ENCODE results near the gene CTU2.

GRCh38 chr16:88690341-88691128, 15.8 kb upstream of the CTU2 start:
- TF ChIP-seq E2F1 (CRISPR knock-in tag; IDR thresholded peaks at IDR 0.05): no peak
- TF ChIP-seq CTCF (IDR thresholded peaks at IDR 0.05): no peak
- TF ChIP-seq ATF2 (CRISPR knock-in tag; IDR thresholded peaks at IDR 0.05; ENCODE audit: borderline replicate concordance, low read depth): no peak
- TF ChIP-seq ATF6 (CRISPR knock-in tag; IDR thresholded peaks at IDR 0.05): no peak
- no peak for TF ChIP-seq SMAD3 (CRISPR knock-in tag; IDR thresholded peaks at IDR 0.05; ENCODE audit: borderline replicate concordance)
- TF ChIP-seq ZNF281 (CRISPR knock-in tag; IDR thresholded peaks at IDR 0.05): no peak
- TF ChIP-seq JUN (CRISPR knock-in tag; IDR thresholded peaks at IDR 0.05): no peak
- no peak for TF ChIP-seq SMAD4 (CRISPR knock-in tag; IDR thresholded peaks at IDR 0.05)
- no peak for TF ChIP-seq STAT6 (CRISPR knock-in tag; conservative IDR thresholded peaks at IDR 0.05; ENCODE audit: low read depth)
- no peak for TF ChIP-seq ZSCAN18 (CRISPR knock-in tag; IDR thresholded peaks at IDR 0.05)
- no peak for TF ChIP-seq ZBTB21 (CRISPR knock-in tag; IDR thresholded peaks at IDR 0.05; ENCODE audit: borderline replicate concordance)
- TF ChIP-seq IRF1 (CRISPR knock-in tag; IDR thresholded peaks at IDR 0.05): no peak
- TF ChIP-seq AFF4 (CRISPR knock-in tag; IDR thresholded peaks at IDR 0.05; ENCODE audit: borderline replicate concordance): no peak
